ENCODE data around the gene SWT1. TPM values are rescaled to one million over a fixed set of nuclear protein-coding genes. Genes with fewer than 3 reads are reported as not detected.
"Not testable (repeated sequence)": the region's sequence is repeated elsewhere in the genome, so short reads cannot be mapped to it uniquely, and the experiment has no call there.

Gene SWT1
- total RNA-seq, 2 experiments from 2014 or later: 2.2 to 2.4 TPM

DNA sequence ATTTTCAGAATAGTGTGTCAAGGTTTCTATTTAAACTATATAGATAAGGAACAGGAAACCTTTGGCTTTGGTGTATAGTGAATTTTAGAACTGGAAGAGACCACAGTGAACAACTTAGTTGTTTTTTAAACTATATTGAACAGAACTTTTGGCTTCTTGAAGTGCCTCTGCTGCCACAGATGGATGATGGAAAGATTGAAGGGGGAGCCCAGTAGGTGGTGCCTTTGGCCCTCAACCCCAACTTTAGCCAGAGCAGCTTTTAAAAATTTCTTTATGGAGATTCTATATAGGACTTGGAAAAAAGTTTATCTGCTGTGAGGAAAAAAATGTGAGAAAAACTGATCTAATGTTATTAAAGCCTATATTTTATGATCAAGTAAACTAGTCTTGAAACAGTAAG, 50.2 kb downstream of the SWT1 start:
- Mint-ChIP-seq H3K9me3 (ENCODE audit: low read depth) (no peaks in the 10 kb centered on the region), H3K4me1 (no peaks in the 10 kb centered on the region), H3K27me3 (no peaks in the 10 kb centered on the region), H3K4me3 (no peak overlapping the region), H3K36me3 (peaks cover 2% of the 10 kb centered on the region), H3K27ac (no peak overlapping the region)
- CTCF ChIA-PET: interaction anchor here (0.6 kb wide), 1 partner anchor 180 kb away, joined by 3 read pairs; no protein-coding TSS in a partner anchor
- DNase-seq (no peak), ATAC-seq (no peak)

DNA sequence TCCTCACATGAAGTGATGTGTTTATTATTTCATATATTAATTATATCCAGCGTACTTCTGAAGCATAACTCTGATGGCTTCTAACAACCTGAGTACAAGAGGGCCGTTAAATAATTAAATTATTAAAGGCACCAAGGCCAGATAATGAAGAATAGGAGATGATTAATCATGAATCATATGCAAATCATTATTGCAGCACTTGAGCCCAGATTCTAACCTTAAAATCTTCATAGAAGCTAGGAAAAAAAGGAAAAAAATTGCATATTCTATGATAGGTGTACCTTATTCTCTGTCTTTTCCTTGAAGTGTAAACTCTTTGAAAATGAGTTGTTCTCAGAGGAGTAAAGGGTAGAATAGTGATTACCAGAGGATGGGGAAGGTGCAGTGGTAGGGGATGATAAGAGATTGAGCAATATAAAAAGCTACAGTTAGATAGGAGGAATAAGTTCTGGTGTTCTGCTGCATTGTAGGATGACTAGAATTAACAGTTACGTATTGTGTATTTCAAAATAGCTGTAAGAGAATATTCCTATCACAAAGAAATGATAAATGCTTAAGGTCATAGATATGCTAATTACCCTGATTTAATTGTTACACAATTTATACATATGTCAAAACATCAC, 51.1 kb downstream of the SWT1 start:
- no peak overlapping the region for H3K4me3 Mint-ChIP-seq
- CTCF ChIA-PET: interaction anchor here (0.8 kb wide), 1 partner anchor 23 kb away, joined by 3 read pairs; no protein-coding TSS in a partner anchor
- no peak for ATAC-seq

DNA sequence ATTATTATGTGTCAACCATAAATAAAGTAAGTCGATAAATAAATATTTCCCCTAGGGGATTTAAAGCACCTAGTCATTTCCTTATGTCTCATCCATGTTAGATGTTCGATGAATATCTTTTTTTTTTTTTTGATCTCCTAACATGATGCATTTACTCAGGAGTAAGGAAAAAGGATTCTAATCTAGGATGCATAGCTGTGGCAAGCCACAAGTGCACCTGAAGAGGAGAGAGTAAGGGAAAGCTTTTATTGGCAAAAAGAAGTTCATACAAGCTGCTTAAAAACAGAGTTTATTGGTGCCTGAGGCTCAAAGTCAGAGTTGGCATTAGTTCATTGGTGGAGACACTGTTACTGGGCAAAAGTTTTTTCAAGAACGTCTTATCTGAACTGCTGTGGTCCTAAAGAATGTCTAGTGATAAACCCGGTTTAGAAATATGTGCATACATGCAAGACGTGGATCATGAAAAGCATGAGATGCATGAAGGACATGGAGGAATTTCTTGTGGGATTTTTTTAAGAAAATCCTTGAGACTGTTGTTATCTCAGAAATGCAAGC, 51.7 kb downstream of the SWT1 start:
- H3K36me3 Mint-ChIP-seq: peaks cover 2% of the 10 kb centered on the region
- DNase-seq (no peak), ATAC-seq (no peak)
- H3K27me3 Mint-ChIP-seq: no peaks in the 10 kb centered on the region
- H3K4me1 Mint-ChIP-seq: no peaks in the 10 kb centered on the region
- H3K9me3 Mint-ChIP-seq (ENCODE audit: low read depth): no peaks in the 10 kb centered on the region
- CTCF ChIA-PET: interaction anchor here (0.8 kb wide), 1 partner anchor 24 kb away, joined by 3 read pairs; no protein-coding TSS in a partner anchor
- no peak overlapping the region for H3K4me3 Mint-ChIP-seq
- H3K27ac Mint-ChIP-seq: no peak overlapping the region

More for the DNA sequence above, 51.1 kb downstream of the SWT1 start:
- Mint-ChIP-seq H3K27ac (no peak overlapping the region), H3K4me1 (no peaks in the 10 kb centered on the region), H3K36me3 (peaks cover 2% of the 10 kb centered on the region), H3K9me3 (ENCODE audit: low read depth) (no peaks in the 10 kb centered on the region), H3K27me3 (no peaks in the 10 kb centered on the region)
- DNase-seq: no peak

DNA sequence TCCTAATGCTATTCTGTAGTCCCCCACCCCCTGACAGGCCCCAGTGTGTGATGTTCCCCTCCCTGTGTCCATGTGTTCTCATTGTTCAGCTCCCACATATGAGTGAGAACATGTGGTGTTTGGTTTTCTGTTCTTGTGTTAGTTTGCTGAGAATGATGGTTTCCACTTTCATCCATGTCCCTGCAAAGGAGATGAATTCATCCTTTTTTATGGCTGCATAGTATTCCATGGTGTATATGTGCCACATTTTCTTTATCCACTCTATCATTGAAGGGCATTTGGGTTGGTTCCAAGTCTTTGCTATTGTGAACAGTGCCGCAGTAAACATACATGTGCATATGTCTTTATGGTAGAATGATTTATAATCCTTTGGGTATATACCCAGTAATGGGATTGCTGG, 52.4 kb downstream of the SWT1 start:
- not testable (repeated sequence) for H3K27ac Mint-ChIP-seq; H3K4me1 Mint-ChIP-seq; ATAC-seq; DNase-seq; H3K36me3 Mint-ChIP-seq; H3K27me3 Mint-ChIP-seq; H3K4me3 Mint-ChIP-seq; H3K9me3 Mint-ChIP-seq (ENCODE audit: low read depth)
- CTCF ChIA-PET: interaction anchor here (0.8 kb wide), 1 partner anchor 24 kb away, joined by 3 read pairs; no protein-coding TSS in a partner anchor

DNA sequence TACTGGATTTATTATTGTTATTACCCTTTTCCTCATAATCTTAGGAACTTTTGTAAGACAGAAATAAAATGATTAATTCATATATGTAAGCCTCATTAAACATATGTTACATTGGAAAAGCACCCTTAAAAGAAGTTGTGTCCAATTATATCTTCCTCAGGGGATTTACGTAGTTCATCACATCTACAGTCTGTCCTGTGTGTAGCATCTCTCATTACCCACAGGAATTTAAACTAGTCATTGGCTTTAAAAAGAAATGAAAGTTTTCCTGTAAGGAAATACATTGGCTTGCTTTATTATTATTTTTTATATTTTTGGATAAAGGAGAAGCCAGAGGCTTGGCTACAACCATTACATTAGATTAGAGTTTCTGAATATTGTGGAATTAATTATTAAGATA, 56.1 kb downstream of the SWT1 start:
- CTCF ChIA-PET: interaction anchor here (0.7 to 0.9 kb wide), 2 partner anchors 10 to 482 kb away, joined by 3 read pairs; no protein-coding TSS in a partner anchor

DNA sequence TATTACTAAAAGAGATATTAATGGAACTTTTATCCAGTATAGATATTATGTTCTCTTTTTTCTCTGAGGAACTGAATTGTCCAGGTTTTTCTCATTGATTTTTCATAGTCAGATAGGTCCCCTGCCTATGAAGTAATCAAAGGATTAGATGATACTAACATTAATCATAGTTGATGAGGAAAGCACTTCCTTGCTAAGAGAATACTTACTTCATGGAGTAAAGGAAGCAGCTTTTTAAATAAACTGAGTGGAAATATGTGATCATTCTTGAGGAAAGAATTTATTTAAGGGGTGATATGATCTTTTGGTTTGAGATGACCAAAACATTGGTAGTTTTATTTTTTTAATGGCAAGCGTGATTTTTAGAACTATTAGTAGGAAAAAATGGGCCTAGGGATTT, 58.9 kb downstream of the SWT1 start:
- no peaks in the 10 kb centered on the region for H3K36me3 Mint-ChIP-seq
- no peaks in the 10 kb centered on the region for H3K9me3 Mint-ChIP-seq (ENCODE audit: low read depth)
- ATAC-seq (no peak), DNase-seq (no peak)
- no peak overlapping the region for H3K27ac Mint-ChIP-seq
- no peak overlapping the region for H3K4me3 Mint-ChIP-seq
- H3K27me3 Mint-ChIP-seq: no peaks in the 10 kb centered on the region
- no peaks in the 10 kb centered on the region for H3K4me1 Mint-ChIP-seq
- CTCF ChIA-PET: interaction anchor here (1.3 to 1.6 kb wide), 2 partner anchors 14 to 46 kb away, joined by 3 to 4 read pairs; no protein-coding TSS in a partner anchor

More for the DNA sequence above, 56.1 kb downstream of the SWT1 start:
- no peaks in the 10 kb centered on the region for H3K4me1 Mint-ChIP-seq
- no peaks in the 10 kb centered on the region for H3K9me3 Mint-ChIP-seq (ENCODE audit: low read depth)
- no peak overlapping the region for H3K27ac Mint-ChIP-seq
- no peak for ATAC-seq
- no peak for DNase-seq
- H3K4me3 Mint-ChIP-seq: no peak overlapping the region
- no peaks in the 10 kb centered on the region for H3K27me3 Mint-ChIP-seq
- H3K36me3 Mint-ChIP-seq: peaks cover 2% of the 10 kb centered on the region

DNA sequence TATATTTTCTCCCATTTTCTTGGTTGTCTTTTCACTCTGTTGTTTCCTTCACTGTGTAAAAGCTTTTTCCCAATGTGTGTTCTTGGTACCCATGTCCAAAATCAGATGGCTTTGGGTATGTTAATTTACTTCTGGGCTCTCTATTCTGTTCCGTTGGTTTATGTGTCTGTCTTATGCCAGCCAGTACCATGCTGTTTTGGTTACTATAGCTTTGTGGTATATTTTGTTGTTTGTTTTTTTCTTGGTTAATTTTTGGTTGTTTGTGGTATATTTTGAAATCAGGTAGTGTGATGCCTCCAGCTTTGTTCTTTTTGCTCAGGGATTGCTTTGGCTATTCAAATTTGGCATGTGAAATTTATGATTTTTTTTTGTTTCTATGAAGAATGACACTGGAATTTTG, 67.2 kb downstream of the SWT1 start:
- no peak overlapping the region for H3K4me3 Mint-ChIP-seq
- CTCF ChIA-PET: interaction anchor here (1.0 to 1.1 kb wide), 2 partner anchors 15 to 457 kb away, joined by 3 read pairs; no protein-coding TSS in a partner anchor
- no peaks in the 10 kb centered on the region for H3K4me1 Mint-ChIP-seq
- peaks cover 15% of the 10 kb centered on the region for H3K36me3 Mint-ChIP-seq
- DNase-seq (no peak), ATAC-seq (no peak)
- H3K27me3 Mint-ChIP-seq: no peaks in the 10 kb centered on the region
- peaks cover 2% of the 10 kb centered on the region for H3K9me3 Mint-ChIP-seq (ENCODE audit: low read depth)
- no peak overlapping the region for H3K27ac Mint-ChIP-seq

DNA sequence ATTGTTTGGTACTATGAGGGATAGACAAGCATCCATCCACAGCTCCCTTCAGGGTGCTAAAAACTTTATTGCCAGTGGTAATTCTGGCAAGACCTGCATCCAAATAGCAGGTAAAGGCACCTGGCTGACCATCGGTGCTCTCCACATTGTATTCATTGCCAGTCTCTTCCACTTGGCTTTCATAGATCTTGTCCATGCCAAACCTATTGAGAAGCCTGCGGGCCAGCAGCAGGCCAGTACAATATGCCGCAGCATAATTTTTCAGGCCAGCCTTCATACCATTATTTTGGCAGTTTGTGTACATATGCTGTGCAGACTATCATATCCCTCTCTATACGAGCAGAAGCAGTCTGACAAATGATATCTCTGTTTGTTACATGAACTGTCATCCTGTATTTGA, 70.2 kb downstream of the SWT1 start:
- Mint-ChIP-seq H3K4me3 (no peak overlapping the region), H3K36me3 (peaks cover 15% of the 10 kb centered on the region), H3K4me1 (no peaks in the 10 kb centered on the region), H3K27me3 (no peaks in the 10 kb centered on the region), H3K9me3 (ENCODE audit: low read depth) (peaks cover 2% of the 10 kb centered on the region), H3K27ac (no peak overlapping the region)
- ATAC-seq (no peak), DNase-seq (no peak)
- CTCF ChIA-PET: interaction anchor here (0.7 kb wide), 1 partner anchor 26 kb away, joined by 3 read pairs; no protein-coding TSS in a partner anchor

DNA sequence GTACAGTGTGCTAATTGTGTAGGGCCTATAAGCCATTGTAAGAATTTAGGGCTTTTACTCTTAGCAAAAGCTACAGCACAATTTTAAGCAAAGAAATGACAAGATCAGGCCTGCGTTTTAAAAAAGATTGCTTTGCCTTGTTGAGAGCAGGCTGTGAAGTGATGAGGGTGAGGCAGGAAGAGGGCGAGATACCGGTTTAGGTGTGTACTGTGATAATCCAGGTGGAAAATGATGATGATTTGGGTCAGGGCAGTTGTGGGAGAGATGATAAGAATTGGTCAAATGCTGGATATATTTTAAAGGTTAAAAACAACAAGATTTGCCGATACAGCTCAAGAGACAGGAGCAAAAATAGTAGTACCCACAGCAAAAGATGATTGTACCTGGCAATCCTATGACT, 72.0 kb downstream of the SWT1 start:
- Mint-ChIP-seq H3K4me3 (no peak overlapping the region), H3K4me1 (no peaks in the 10 kb centered on the region), H3K27me3 (no peaks in the 10 kb centered on the region), H3K9me3 (ENCODE audit: low read depth) (peaks cover 2% of the 10 kb centered on the region), H3K36me3 (peaks cover 7% of the 10 kb centered on the region), H3K27ac (no peak overlapping the region)
- CTCF ChIA-PET: no interaction called here
- no peak for ATAC-seq
- no peak for DNase-seq

DNA sequence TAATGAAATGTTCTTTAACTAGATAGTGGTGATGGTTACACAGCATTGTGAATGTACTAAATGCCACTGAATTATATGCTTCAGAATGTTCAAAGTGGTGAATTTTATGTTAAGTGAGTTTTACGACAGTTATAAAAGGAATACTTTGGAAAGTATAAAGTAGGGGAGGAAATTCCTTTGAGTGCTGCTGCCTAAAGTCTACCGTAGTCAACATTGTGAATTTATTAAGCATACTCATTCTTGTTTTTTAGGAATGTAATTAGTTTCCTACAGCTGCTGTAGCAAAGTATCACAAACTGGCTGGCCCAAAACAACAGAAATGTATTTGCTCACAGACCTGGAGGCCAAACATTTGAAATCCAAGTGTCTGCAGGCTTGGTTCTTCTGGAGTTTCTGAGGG, 73.0 kb downstream of the SWT1 start:
- ATAC-seq (no peak), DNase-seq (no peak)
- Mint-ChIP-seq H3K36me3 (no peaks in the 10 kb centered on the region), H3K4me3 (no peak overlapping the region), H3K9me3 (ENCODE audit: low read depth) (no peaks in the 10 kb centered on the region), H3K4me1 (no peaks in the 10 kb centered on the region), H3K27me3 (no peaks in the 10 kb centered on the region), H3K27ac (no peak overlapping the region)
- CTCF ChIA-PET: no interaction called here

DNA sequence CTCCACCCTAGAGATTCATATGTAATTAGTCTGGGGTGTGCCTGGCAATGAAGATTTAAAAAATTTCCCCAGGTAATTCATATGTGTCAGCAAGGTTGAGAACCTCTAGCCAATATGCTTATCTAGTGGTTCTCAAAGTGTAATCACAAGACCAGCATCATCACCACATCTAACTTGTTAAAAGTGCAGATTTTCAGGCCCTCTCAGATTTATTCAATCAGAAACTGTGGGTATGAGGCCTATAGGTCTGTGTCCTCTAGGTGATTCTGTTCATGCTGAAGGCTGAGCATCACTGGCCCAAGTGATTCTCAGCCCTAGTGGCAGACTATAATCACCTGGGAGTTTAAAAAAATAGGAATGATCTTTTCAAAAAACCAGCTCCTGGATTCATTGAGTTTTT, 75.9 kb downstream of the SWT1 start:
- H3K9me3 Mint-ChIP-seq (ENCODE audit: low read depth): peaks cover 2% of the 10 kb centered on the region
- no peak overlapping the region for H3K27ac Mint-ChIP-seq
- CTCF ChIA-PET: no interaction called here

DNA sequence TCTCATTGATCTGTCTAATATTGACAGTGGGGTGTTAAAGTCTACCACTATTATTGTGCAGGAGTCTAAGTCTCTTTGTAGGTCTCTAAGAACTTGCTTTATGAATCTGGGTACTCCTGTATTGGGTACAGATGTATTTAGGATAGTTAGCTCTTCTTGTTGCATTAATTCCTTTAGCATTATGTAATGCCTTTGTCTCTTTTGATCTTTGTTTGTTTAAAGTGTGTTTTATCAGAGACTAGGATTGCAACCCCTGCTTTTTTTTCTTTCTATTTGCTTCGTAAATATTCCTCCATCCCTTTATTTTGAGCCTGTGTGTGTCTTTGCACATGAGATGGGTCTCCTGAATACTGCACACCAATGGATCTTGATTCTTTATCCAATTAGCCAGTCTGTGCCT, 77.2 kb downstream of the SWT1 start:
- H3K27ac Mint-ChIP-seq; H3K36me3 Mint-ChIP-seq; H3K4me1 Mint-ChIP-seq; H3K4me3 Mint-ChIP-seq; ATAC-seq; DNase-seq; CTCF ChIA-PET; H3K27me3 Mint-ChIP-seq; H3K9me3 Mint-ChIP-seq (ENCODE audit: low read depth): not testable (repeated sequence)

More for the DNA sequence above, 75.9 kb downstream of the SWT1 start:
- Mint-ChIP-seq H3K4me3 (no peak overlapping the region), H3K36me3 (peaks cover 2% of the 10 kb centered on the region), H3K4me1 (no peaks in the 10 kb centered on the region), H3K27me3 (no peaks in the 10 kb centered on the region)
- ATAC-seq: no peak
- DNase-seq: no peak

DNA sequence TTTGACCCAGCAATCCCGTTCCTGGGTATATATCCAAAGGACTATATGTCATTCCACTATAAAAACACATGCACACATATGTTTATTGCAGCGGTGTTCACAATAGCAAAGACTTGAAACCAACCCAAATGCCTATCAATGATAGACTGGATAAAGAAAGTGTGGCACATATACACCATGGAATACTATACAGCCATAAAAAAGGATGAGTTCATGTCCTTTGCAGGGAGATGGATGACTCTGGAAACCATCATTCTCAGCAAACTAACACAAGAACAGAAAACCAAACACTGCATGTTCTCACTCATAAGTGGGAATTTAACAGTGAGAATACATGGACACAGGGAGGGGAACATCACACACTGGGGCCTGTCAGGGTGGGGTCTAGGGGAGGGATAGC, 80.2 kb downstream of the SWT1 start:
- H3K27ac Mint-ChIP-seq: not testable (repeated sequence)

DNA sequence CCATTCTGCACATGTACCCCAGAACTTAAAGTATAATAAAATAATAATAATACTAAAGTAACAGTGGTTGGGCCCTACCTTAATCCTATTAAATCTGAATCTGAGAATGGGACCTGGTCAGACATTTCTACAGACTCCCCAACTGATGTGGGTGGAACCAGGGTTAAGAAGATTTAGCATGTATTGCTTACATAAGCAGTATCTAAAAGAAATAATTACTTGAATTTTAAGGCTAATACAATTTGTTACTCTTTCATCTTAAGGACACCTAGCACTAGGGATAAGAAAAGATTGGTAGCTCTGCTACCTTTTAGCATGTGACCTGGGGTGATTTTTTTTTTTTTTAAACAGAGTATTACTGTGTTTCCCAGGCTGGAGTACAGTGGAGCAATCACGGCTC, 80.7 kb downstream of the SWT1 start:
- Mint-ChIP-seq H3K9me3 (ENCODE audit: low read depth) (peaks cover 2% of the 10 kb centered on the region), H3K4me1 (peaks cover 10% of the 10 kb centered on the region), H3K4me3 (no peak overlapping the region), H3K27me3 (no peaks in the 10 kb centered on the region), H3K27ac (no peak overlapping the region), H3K36me3 (peaks cover 2% of the 10 kb centered on the region)
- ATAC-seq (no peak), DNase-seq (no peak)
- CTCF ChIA-PET: interaction anchor here (1.9 to 2.0 kb wide), 2 partner anchors 433 to 443 kb away, joined by 5 to 12 read pairs; no protein-coding TSS in a partner anchor

More for the DNA sequence above, 80.2 kb downstream of the SWT1 start:
- DNase-seq; H3K9me3 Mint-ChIP-seq (ENCODE audit: low read depth); ATAC-seq; H3K36me3 Mint-ChIP-seq; CTCF ChIA-PET; H3K27me3 Mint-ChIP-seq; H3K4me3 Mint-ChIP-seq: not testable (repeated sequence)
- H3K4me1 Mint-ChIP-seq: peaks cover 10% of the 10 kb centered on the region

Measured in activated CD8-positive, alpha-beta memory T cell treated with anti-CD3 and anti-CD28 coated beads, Interleukin-2, amount 10 ng/mL, durations not matched to agents 7 days and 5 days (primary cell).